ENCODE data around the gene KLHL29. TPM values are rescaled to one million over a fixed set of nuclear protein-coding genes. Genes with fewer than 3 reads are reported as not detected.
A peak's percentile ranks its signal among the peaks of the same experiment; 100 is the strongest.

Gene KLHL29
- polyA plus RNA-seq, 1 of the 3 experiments (the other 2 are of a cell fraction), result 4.6 TPM

DNA sequence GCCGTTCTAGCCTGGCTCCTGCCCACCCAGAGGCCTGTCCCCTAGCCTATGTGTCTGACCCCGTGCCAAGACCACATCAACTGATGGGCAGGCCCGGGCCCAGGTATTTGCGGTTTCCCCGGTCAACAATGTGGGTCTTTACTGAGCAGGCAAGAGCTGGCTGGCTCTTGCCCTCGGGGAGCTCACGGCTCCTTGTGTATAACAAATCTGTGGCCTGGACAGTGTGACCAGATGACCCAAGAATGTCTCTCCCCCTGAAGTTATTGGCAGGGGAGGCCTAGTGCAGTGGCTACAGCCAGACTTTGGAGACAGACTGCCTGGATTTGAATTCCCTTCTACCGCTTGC, 179.6 kb downstream of the KLHL29 start (continued):
- TF ChIP-seq, protein P1, sequence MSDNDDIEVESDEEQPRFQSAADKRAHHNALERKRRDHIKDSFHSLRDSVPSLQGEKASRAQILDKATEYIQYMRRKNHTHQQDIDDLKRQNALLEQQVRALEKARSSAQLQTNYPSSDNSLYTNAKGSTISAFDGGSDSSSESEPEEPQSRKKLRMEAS (IDR thresholded peaks at IDR 0.05; ENCODE audit: low read depth), result no peak

DNA sequence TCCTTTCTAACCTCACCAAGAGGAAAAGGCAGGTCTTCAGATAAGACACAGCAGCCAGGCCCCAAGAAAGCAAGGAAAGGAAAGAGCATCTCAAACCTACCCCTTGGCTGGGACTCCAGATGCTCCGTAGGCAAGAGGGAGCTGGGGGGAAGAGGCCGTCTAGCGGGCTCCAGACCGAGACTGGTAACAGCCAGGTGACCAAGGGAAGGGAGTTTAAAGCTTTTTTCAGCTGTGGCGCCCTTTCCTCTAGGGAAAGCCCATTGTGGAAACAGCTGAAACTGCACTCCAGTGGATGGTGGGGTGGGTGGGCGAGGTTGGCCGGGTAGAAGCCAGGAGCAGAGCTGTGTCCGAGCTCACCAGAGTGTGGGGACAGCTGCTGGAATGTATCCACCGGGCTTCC, 180.4 kb downstream of the KLHL29 start:
- CTCF ChIA-PET, result interaction anchor here (1.1 to 2.6 kb wide), 5 partner anchors 20 to 1210 kb away, joined by 3 to 12 read pairs (median 4); no protein-coding TSS in a partner anchor
- POLR2A ChIA-PET, result no interaction called here
- no peak for DNase-seq
- Histone ChIP-seq H3K79me2 (ENCODE audit: insufficient read depth) (no peaks in the 10 kb centered on the region), H3K4me1 (ENCODE audit: control insufficient read depth in 1 of 2, insufficient read depth in 2 of 2, low read depth in 1 of 2, low read length in 1 of 2) (peaks cover 0 to 65% of the 10 kb centered on the region in 2 experiments; a peak in 2 of 4 replicates), H3K9ac (no peak overlapping the region), H4K20me1 (ENCODE audit: insufficient read depth) (no peaks in the 10 kb centered on the region), H3K27me3 (ENCODE audit: insufficient read depth) (no peaks in the 10 kb centered on the region), H2AFZ (ENCODE audit: low read depth) (no peak overlapping the region), H3K9me3 (no peaks in the 10 kb centered on the region), H3K9me2 (no peaks in the 10 kb centered on the region), H3K4me3 (ENCODE audit: low read depth in 2 of 2, low read length in 1 of 2) (no peak overlapping the region), H3F3A (replicated peaks; ENCODE audit: insufficient read depth) (no peaks in the 10 kb centered on the region), H3K4me2 (no peak overlapping the region), H3K27ac (ENCODE audit: low read depth in 2 of 2, low read length in 1 of 2) (no peak overlapping the region; a peak in 1 of 4 replicates), H3K36me3 (replicated peaks in 1 of 2; ENCODE audit: control insufficient read depth in 1 of 2, insufficient read depth in 2 of 2, low read length in 1 of 2) (no peaks in the 10 kb centered on the region)
- no peak for TF ChIP-seq NFIC (IDR thresholded peaks at IDR 0.05; ENCODE audit: borderline replicate concordance)
- 95% methylated on average over 9 of the region's 9 CpGs for WGBS (ENCODE audit: low lambda C conversion rate)

DNA sequence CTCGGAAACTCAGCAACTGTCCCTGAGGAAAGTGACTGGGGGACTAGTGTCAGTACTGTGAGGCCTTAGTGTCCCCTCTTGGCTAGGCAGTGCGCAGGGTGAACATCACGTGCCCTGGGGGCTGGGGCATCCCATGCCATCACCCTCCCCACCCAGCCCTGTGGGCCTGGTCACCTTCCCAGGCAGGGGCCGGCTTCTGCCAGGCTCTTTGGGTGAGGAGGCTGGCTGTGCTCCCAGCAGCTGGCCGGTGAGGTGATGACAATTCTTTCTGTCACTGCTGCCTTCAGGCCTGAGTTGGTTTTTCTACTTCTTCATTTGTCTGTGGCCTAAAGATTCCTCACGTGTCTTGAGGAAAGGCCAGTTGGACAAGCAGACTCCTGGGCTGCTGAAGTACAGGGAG, 180.8 kb downstream of the KLHL29 start:
- WGBS (ENCODE audit: low lambda C conversion rate), result 100% methylated on average over 2 of the region's 6 CpGs
- CTCF ChIA-PET, result interaction anchor here (0.9 to 2.6 kb wide), 8 partner anchors 11 to 1210 kb away, joined by 3 to 14 read pairs (median 6); no protein-coding TSS in a partner anchor
- H3K4me3 ChIP-seq (ENCODE audit: low read depth in 2 of 2, low read length in 1 of 2), result no peak overlapping the region
- H3K27me3 ChIP-seq (ENCODE audit: insufficient read depth), result no peaks in the 10 kb centered on the region
- no peak overlapping the region for H2AFZ ChIP-seq (ENCODE audit: low read depth)
- no peaks in the 10 kb centered on the region for H3K36me3 ChIP-seq (replicated peaks in 1 of 2; ENCODE audit: control insufficient read depth in 1 of 2, insufficient read depth in 2 of 2, low read length in 1 of 2)
- no peaks in the 10 kb centered on the region for H4K20me1 ChIP-seq (ENCODE audit: insufficient read depth)
- no peak overlapping the region for H3K9ac ChIP-seq
- H3F3A ChIP-seq (replicated peaks; ENCODE audit: insufficient read depth), result no peaks in the 10 kb centered on the region
- POLR2A ChIA-PET, result no interaction called here
- H3K27ac ChIP-seq (ENCODE audit: low read depth in 2 of 2, low read length in 1 of 2), result peak overlapping the region in 1 of 2 experiments; percentile 22; a peak in 1 of 4 replicates
- no peak overlapping the region for H3K4me2 ChIP-seq
- no peaks in the 10 kb centered on the region for H3K79me2 ChIP-seq (ENCODE audit: insufficient read depth)
- TF ChIP-seq, protein P2, sequence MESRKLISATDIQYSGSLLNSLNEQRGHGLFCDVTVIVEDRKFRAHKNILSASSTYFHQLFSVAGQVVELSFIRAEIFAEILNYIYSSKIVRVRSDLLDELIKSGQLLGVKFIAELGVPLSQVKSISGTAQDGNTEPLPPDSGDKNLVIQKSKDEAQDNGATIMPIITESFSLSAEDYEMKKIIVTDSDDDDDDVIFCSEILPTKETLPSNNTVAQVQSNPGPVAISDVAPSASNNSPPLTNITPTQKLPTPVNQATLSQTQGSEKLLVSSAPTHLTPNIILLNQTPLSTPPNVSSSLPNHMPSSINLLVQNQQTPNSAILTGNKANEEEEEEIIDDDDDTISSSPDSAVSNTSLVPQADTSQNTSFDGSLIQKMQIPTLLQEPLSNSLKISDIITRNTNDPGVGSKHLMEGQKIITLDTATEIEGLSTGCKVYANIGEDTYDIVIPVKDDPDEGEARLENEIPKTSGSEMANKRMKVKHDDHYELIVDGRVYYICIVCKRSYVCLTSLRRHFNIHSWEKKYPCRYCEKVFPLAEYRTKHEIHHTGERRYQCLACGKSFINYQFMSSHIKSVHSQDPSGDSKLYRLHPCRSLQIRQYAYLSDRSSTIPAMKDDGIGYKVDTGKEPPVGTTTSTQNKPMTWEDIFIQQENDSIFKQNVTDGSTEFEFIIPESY (IDR thresholded peaks at IDR 0.05; ENCODE audit: borderline replicate concordance, low read depth), result no peak
- TF ChIP-seq, protein P3, sequence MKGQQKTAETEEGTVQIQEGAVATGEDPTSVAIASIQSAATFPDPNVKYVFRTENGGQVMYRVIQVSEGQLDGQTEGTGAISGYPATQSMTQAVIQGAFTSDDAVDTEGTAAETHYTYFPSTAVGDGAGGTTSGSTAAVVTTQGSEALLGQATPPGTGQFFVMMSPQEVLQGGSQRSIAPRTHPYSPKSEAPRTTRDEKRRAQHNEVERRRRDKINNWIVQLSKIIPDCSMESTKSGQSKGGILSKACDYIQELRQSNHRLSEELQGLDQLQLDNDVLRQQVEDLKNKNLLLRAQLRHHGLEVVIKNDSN (IDR thresholded peaks at IDR 0.05; ENCODE audit: borderline replicate concordance, low read depth), result no peak
- TF ChIP-seq TCF12 (IDR thresholded peaks at IDR 0.05), result no peak
- TF ChIP-seq MEF2A (IDR thresholded peaks at IDR 0.05; ENCODE audit: borderline replicate concordance, low read depth), result no peak
- TF ChIP-seq EP300 (IDR thresholded peaks at IDR 0.05; ENCODE audit: borderline replicate concordance in 1 of 2, low read depth in 1 of 2, low read length in 1 of 2), result no peak
- no peak for TF ChIP-seq TAF1 (IDR thresholded peaks at IDR 0.05; ENCODE audit: borderline replicate concordance, low read depth, low read length)
- no peak for TF ChIP-seq TEAD4 (IDR thresholded peaks at IDR 0.05; ENCODE audit: borderline replicate concordance, insufficient read depth)
- TF ChIP-seq RXRA (IDR thresholded peaks at IDR 0.05; ENCODE audit: borderline replicate concordance, low read depth), result no peak
- TF ChIP-seq, protein P4, sequence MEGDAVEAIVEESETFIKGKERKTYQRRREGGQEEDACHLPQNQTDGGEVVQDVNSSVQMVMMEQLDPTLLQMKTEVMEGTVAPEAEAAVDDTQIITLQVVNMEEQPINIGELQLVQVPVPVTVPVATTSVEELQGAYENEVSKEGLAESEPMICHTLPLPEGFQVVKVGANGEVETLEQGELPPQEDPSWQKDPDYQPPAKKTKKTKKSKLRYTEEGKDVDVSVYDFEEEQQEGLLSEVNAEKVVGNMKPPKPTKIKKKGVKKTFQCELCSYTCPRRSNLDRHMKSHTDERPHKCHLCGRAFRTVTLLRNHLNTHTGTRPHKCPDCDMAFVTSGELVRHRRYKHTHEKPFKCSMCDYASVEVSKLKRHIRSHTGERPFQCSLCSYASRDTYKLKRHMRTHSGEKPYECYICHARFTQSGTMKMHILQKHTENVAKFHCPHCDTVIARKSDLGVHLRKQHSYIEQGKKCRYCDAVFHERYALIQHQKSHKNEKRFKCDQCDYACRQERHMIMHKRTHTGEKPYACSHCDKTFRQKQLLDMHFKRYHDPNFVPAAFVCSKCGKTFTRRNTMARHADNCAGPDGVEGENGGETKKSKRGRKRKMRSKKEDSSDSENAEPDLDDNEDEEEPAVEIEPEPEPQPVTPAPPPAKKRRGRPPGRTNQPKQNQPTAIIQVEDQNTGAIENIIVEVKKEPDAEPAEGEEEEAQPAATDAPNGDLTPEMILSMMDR (IDR thresholded peaks at IDR 0.05), result no peak
- TF ChIP-seq POLR2AphosphoS5 (IDR thresholded peaks at IDR 0.05; ENCODE audit: low read depth, low read length), result no peak
- TF ChIP-seq MXI1 (IDR thresholded peaks at IDR 0.05; ENCODE audit: low read depth, low read length), result no peak
- no peak for TF ChIP-seq YY1 (IDR thresholded peaks at IDR 0.05; ENCODE audit: low read depth)
- TF ChIP-seq EZH2phosphoT487 (IDR thresholded peaks at IDR 0.05; ENCODE audit: borderline replicate concordance, low read depth), result no peak
- no peak for TF ChIP-seq ELF1 (IDR thresholded peaks at IDR 0.05)
- H3K9me3 ChIP-seq, result no peaks in the 10 kb centered on the region
- no peaks in the 10 kb centered on the region for H3K9me2 ChIP-seq
- H3K4me1 ChIP-seq (ENCODE audit: control insufficient read depth in 1 of 2, insufficient read depth in 2 of 2, low read depth in 1 of 2, low read length in 1 of 2), result peaks cover 0 to 65% of the 10 kb centered on the region in 2 experiments; a peak in 2 of 4 replicates
- no peak for DNase-seq

Measured in SK-N-SH (cell line).